ENCODE measurements around the gene PPFIBP2. TPM values are rescaled to one million over a fixed set of nuclear protein-coding genes. Genes with fewer than 3 reads are reported as not detected.
A peak's percentile ranks its signal among the peaks of the same experiment; 100 is the strongest.

The PPFIBP2 gene
- total and polyA plus RNA-seq, 10 of the 15 experiments (the other 5 are each of a cell fraction or from before 2014, with no cell fraction given), result 17.3 to 56.3 (median 39.2) TPM

DNA sequence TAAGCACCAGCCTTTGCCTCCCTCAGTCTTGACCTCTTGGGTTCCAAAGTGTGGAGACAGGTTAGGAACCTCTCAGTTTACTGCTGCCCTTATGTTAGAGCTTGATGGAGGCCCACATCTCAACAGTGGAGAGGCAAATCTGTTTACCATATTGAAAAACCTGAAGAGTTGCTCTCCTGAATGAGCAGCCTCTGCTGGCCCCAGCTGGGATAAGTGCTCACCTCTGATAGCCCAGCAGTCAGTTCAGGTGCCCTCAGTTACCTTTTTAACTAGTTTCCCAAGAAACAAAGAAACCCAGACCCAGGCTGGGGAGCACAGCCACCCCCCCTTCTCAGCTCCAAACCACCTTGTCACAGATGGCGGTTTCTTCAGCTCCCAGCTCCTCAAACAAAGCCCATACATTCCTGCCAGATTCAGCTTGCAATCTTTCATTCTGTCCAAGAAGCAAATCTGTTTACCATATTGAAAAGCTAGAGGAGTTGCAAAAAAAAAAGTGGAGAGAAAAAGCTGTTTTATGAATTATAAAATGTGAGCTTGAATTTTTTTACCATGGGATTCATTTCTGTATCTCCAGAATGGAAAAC lies 57.2 kb downstream of the PPFIBP2 start:
- Histone ChIP-seq H3K79me2 (ENCODE audit: control insufficient read depth, insufficient read depth, low read length) (no peaks in the 10 kb centered on the region; the same call in 1 of the 2 replicates), H2AFZ (ENCODE audit: control insufficient read depth, low read depth, low read length) (no peak overlapping the region), H3K27ac (ENCODE audit: control insufficient read depth, insufficient read depth) (no peak overlapping the region), H3K4me3 (no peak overlapping the region), H3K4me1 (ENCODE audit: control insufficient read depth, insufficient read depth, low read length) (peaks cover 6% of the 10 kb centered on the region), H4K20me1 (ENCODE audit: control insufficient read depth, insufficient read depth) (peaks cover 2% of the 10 kb centered on the region; the same call in 1 of the 2 replicates), H3K4me2 (ENCODE audit: control insufficient read depth, insufficient read depth) (no peak overlapping the region), H3K9me3 (replicated peaks; ENCODE audit: control insufficient read depth, insufficient read depth, low read length) (no peaks in the 10 kb centered on the region; the same call in 2 of the 3 replicates), H3K36me3 (ENCODE audit: control insufficient read depth in 2 of 2, insufficient read depth in 2 of 2, low read length in 1 of 2) (peaks cover 11 to 28% of the 10 kb centered on the region in 2 experiments), H3K27me3 (replicated peaks in 1 of 2; ENCODE audit: control insufficient read depth in 2 of 2, insufficient read depth in 2 of 2, low read length in 1 of 2) (no peaks in the 10 kb centered on the region), H3K9ac (ENCODE audit: control insufficient read depth, insufficient read depth, low read length) (no peak overlapping the region)
- DNase-seq (ENCODE audit: low read depth, low spot score) (no peak), FAIRE-seq (no peak), ATAC-seq (no peak; the same call in 2 of the 3 replicates)
- WGBS (ENCODE audit: insufficient coverage, insufficient replicate concordance, low lambda C conversion rate, missing lambda C conversion rate), result 92% methylated on average over 1 of the region's 1 CpG
- RAD21 ChIA-PET (ENCODE audit: unreplicated experiment), result interaction anchor here (0.8 to 1.8 kb wide), 12 partner anchors 11 to 116 kb away, joined by 3 to 8 read pairs (median 4); partner anchors contain the start of gene PPFIBP2
- SMC1A ChIA-PET (ENCODE audit: uncharacterized antibody, unreplicated experiment), result interaction anchor here (0.8 to 4.0 kb wide), 24 partner anchors 9 to 130 kb away, joined by 3 to 27 read pairs (median 4); partner anchors contain the start of gene PPFIBP2
- intact Hi-C loops (cut with micrococcal nuclease; ENCODE audit: unreplicated experiment), result loop anchor here (1.0 kb wide), 1 partner anchor 117 kb away; no protein-coding TSS in a partner anchor
- TF ChIP-seq HDAC6 (IDR thresholded peaks at IDR 0.05; ENCODE audit: unreplicated experiment) (no peak), KAT2A (conservative IDR thresholded peaks at IDR 0.05; ENCODE audit: control insufficient read depth, low read depth, low read length) (no peak), TCF12 (IDR thresholded peaks at IDR 0.05; ENCODE audit: low read depth, low read length) (no peak)
- no TSS peak for BruUV-seq (replicated peaks)
- POLR2A ChIA-PET, result interaction anchor here (0.6 kb wide), 2 partner anchors 10 to 117 kb away, joined by 3 to 4 read pairs; no protein-coding TSS in a partner anchor
- CTCF ChIA-PET, result interaction anchor here (0.6 to 2.7 kb wide), 35 partner anchors 10 to 647 kb away, joined by 3 to 16 read pairs (median 5); partner anchors contain the start of gene PPFIBP2
- in situ Hi-C loops (cut with MboI), result no loop called here

DNA sequence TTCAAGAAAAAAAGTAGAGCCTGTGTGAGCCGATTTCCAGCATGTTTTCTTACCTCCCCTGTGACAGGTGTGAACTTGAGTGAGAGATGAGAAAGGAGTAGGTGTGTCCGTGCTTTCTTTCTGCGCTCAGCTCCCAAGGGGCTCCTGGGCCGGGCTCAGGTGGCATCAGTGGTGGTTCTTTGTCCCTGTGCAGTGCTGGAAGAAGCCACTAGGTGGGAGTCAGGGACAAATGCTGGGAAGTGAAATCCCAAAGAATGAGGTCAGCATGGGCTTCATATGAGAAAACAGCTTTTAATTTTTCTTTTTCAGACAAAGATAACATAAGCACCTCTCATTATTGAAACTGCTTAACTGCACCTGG lies 57.8 kb downstream of the PPFIBP2 start:
- DNase-seq (ENCODE audit: low read depth, low spot score), result no peak
- in situ Hi-C loops (cut with MboI), result no loop called here
- ChIA-PET RAD21 (ENCODE audit: unreplicated experiment) (interaction anchor here (0.8 to 1.8 kb wide), 13 partner anchors 10 to 116 kb away, joined by 3 to 8 read pairs (median 3); partner anchors contain the start of gene PPFIBP2), POLR2A (interaction anchor here (0.6 to 1.7 kb wide), 2 partner anchors 11 to 51 kb away, joined by 3 to 4 read pairs; no protein-coding TSS in a partner anchor), CTCF (interaction anchor here (0.7 to 2.7 kb wide), 32 partner anchors 10 to 647 kb away, joined by 3 to 16 read pairs (median 5); partner anchors contain the start of gene PPFIBP2), SMC1A (ENCODE audit: uncharacterized antibody, unreplicated experiment) (interaction anchor here (0.7 to 4.0 kb wide), 24 partner anchors 12 to 131 kb away, joined by 3 to 27 read pairs (median 4); partner anchors contain the start of gene PPFIBP2)
- Histone ChIP-seq H3K4me3 (no peak overlapping the region), H3K9ac (ENCODE audit: control insufficient read depth, insufficient read depth, low read length) (no peak overlapping the region), H3K27me3 (replicated peaks in 1 of 2; ENCODE audit: control insufficient read depth in 2 of 2, insufficient read depth in 2 of 2, low read length in 1 of 2) (no peaks in the 10 kb centered on the region), H3K9me3 (replicated peaks; ENCODE audit: control insufficient read depth, insufficient read depth, low read length) (no peaks in the 10 kb centered on the region; the same call in 2 of the 3 replicates), H4K20me1 (ENCODE audit: control insufficient read depth, insufficient read depth) (peaks cover 2% of the 10 kb centered on the region; the same call in 1 of the 2 replicates), H2AFZ (ENCODE audit: control insufficient read depth, low read depth, low read length) (no peak overlapping the region), H3K27ac (ENCODE audit: control insufficient read depth, insufficient read depth) (no peak overlapping the region), H3K79me2 (ENCODE audit: control insufficient read depth, insufficient read depth, low read length) (no peaks in the 10 kb centered on the region; the same call in 1 of the 2 replicates), H3K4me1 (ENCODE audit: control insufficient read depth, insufficient read depth, low read length) (peaks cover 11% of the 10 kb centered on the region), H3K36me3 (ENCODE audit: control insufficient read depth in 2 of 2, insufficient read depth in 2 of 2, low read length in 1 of 2) (peaks cover 15 to 24% of the 10 kb centered on the region in 2 experiments), H3K4me2 (ENCODE audit: control insufficient read depth, insufficient read depth) (no peak overlapping the region)
- ATAC-seq, result peak; percentile 47
- WGBS (ENCODE audit: insufficient coverage, insufficient replicate concordance, low lambda C conversion rate, missing lambda C conversion rate), result 73% methylated on average over 4 of the region's 4 CpGs
- intact Hi-C loops (cut with micrococcal nuclease; ENCODE audit: unreplicated experiment), result loop anchor here (1.0 kb wide), 1 partner anchor 117 kb away; no protein-coding TSS in a partner anchor
- FAIRE-seq, result no peak
- BruUV-seq (replicated peaks), result no TSS peak
- TF ChIP-seq FOXM1 (IDR thresholded peaks at IDR 0.05; ENCODE audit: low read depth, low read length), result no peak
- no peak for TF ChIP-seq MYB (IDR thresholded peaks at IDR 0.05; ENCODE audit: borderline replicate concordance, low read depth, low read length)
- 0 out of 2 replicates have a peak, but pooled peaks have one; percentile 22 for TF ChIP-seq ATF7 (IDR thresholded peaks at IDR 0.05; ENCODE audit: low read depth)
- peak; percentile 55; the same call in 1 of the 2 replicates for TF ChIP-seq SMC3 (IDR thresholded peaks at IDR 0.05; ENCODE audit: borderline replicate concordance, low read length)
- TF ChIP-seq CBX5 (IDR thresholded peaks at IDR 0.05; ENCODE audit: low read depth), result no peak
- no peak for TF ChIP-seq MYC (IDR thresholded peaks at IDR 0.05; ENCODE audit: insufficient read depth, insufficient read length, insufficient replicate concordance, low read length, severe bottlenecking)
- TF ChIP-seq, protein P1, sequence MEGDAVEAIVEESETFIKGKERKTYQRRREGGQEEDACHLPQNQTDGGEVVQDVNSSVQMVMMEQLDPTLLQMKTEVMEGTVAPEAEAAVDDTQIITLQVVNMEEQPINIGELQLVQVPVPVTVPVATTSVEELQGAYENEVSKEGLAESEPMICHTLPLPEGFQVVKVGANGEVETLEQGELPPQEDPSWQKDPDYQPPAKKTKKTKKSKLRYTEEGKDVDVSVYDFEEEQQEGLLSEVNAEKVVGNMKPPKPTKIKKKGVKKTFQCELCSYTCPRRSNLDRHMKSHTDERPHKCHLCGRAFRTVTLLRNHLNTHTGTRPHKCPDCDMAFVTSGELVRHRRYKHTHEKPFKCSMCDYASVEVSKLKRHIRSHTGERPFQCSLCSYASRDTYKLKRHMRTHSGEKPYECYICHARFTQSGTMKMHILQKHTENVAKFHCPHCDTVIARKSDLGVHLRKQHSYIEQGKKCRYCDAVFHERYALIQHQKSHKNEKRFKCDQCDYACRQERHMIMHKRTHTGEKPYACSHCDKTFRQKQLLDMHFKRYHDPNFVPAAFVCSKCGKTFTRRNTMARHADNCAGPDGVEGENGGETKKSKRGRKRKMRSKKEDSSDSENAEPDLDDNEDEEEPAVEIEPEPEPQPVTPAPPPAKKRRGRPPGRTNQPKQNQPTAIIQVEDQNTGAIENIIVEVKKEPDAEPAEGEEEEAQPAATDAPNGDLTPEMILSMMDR (IDR thresholded peaks at IDR 0.05 in 2 of 3, conservative IDR thresholded peaks at IDR 0.05 in 1 of 3; ENCODE audit: control insufficient read depth in 2 of 3, extremely low read depth in 1 of 3, insufficient read depth in 1 of 3, low read depth in 3 of 3, low read length in 3 of 3), result peak; percentile 58 to 74 (median 69)
- peak; percentile 60; the same call in 1 of the 2 replicates for TF ChIP-seq RAD21 (IDR thresholded peaks at IDR 0.05; ENCODE audit: insufficient read depth, low read depth, low read length)
- no peak for TF ChIP-seq GABPA (IDR thresholded peaks at IDR 0.05; ENCODE audit: low read depth)
- TF ChIP-seq MEF2B (IDR thresholded peaks at IDR 0.05; ENCODE audit: partially characterized antibody, poor library complexity, severe bottlenecking), result peak; percentile 65

Data from GM12878 (cell line).